Peyer's patch (tissue), 4 donors: ENCODE measurements around the gene BICD1. TPM values are rescaled to one million over a fixed set of nuclear protein-coding genes. Genes with fewer than 3 reads are reported as not detected.
A peak's percentile ranks its signal among the peaks of the same experiment; 100 is the strongest.

Source experiments
- DNase-seq, 3 donors: peaks; one replicate each; pipeline ENCODE4 v3.0.0-alpha.2; 2017 to 2019
- H3K27ac ChIP-seq, 4 donors: fragments of 200-600 bp; sonication (generic); one replicate each; pipeline ENCODE4 v1.5.1; 2016 to 2019
- H3K27me3 ChIP-seq, 2 donors: fragments of 200-600 bp; sonication (generic); one replicate each; pipeline ENCODE4 v1.5.1; 2019
- H3K36me3 ChIP-seq, 3 donors: fragments of 200-600 bp; sonication (generic); one replicate each; pipeline ENCODE4 v1.5.1; 2016 to 2019
- H3K4me1 ChIP-seq, 4 donors: fragments of 200-600 bp; sonication (generic); one replicate each; pipeline ENCODE4 v1.5.1; 2016 to 2019
- H3K4me3 ChIP-seq, 4 donors: fragments of 200-600 bp; sonication (generic); 1 replicate in 3 of 4; 2 replicates in 1 of 4; pipeline ENCODE4 v1.5.1; 2016 to 2019; ENCODE audit warnings: mild to moderate bottlenecking in 1 of 4
- H3K9me3 ChIP-seq, 4 donors: fragments of 200-600 bp; sonication (generic); one replicate each; pipeline ENCODE4 v1.5.1; 2016 to 2019; ENCODE audit warnings: mild to moderate bottlenecking in 1 of 4
- POLR2A ChIP-seq, 2 donors: fragments of 450-650 bp; IDR thresholded peaks; one replicate each; pipeline ENCODE4 v1.5.1; 2017; ENCODE audit warnings: antibody characterized with exemption in 2 of 2, mild to moderate bottlenecking in 2 of 2, moderate library complexity in 2 of 2
- total RNA-seq, 4 donors: library from RNA; depleted of rRNA; stranded (reverse); fragments of >200 nt; gene quantifications; one replicate each; pipeline ENCODE4 v1.1.0, GENCODE V29; 2016
- TF ChIP-seq, protein P1 (sequence below), 6 experiments: fragments of 450-650 bp in 4 of 6; fragments of 200-600 bp in 2 of 6; sonication (generic) in 1 of 6; IDR thresholded peaks; one replicate each; pipeline ENCODE4 v1.5.1; 2017 to 2019; ENCODE audit warnings: antibody characterized with exemption in 6 of 6, mild to moderate bottlenecking in 3 of 6, moderate library complexity in 1 of 6

Gene BICD1
- total RNA-seq, 4 donors from 2014 or later, result 3.5 to 39.6 (median 10.5) TPM

DNA sequence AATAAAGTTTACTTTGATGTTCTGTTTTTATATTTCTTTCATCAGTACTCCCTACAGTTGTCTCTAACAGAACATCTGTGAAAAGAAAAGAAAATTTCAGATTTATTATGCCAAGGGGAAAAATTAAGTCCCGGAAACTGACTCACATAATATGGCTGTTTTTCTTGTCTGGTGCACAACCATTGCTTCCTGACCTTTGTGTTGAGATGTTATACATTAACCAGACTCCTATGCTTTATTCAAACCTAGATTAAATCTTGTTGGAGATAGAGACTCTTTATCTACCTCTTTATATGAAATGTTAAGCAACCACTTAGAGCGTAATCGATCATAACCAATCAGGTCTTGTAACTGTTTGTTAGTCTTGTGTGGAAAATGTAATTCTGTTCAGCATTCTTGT lies 37.6 kb upstream of the BICD1 start:
- Histone ChIP-seq H3K9me3 (no peaks in the 10 kb centered on the region), H3K27me3 (no peaks in the 10 kb centered on the region), H3K36me3 (no peaks in the 10 kb centered on the region), H3K27ac (peak overlapping the region in 1 of 4 donors; percentile 20), H3K4me1 (peaks cover 0 to 3% (median 0%) of the 10 kb centered on the region in 4 donors), H3K4me3 (no peak overlapping the region)
- no peak for DNase-seq
- no peak for TF ChIP-seq POLR2A (IDR thresholded peaks at IDR 0.05)
- TF ChIP-seq, protein P1, sequence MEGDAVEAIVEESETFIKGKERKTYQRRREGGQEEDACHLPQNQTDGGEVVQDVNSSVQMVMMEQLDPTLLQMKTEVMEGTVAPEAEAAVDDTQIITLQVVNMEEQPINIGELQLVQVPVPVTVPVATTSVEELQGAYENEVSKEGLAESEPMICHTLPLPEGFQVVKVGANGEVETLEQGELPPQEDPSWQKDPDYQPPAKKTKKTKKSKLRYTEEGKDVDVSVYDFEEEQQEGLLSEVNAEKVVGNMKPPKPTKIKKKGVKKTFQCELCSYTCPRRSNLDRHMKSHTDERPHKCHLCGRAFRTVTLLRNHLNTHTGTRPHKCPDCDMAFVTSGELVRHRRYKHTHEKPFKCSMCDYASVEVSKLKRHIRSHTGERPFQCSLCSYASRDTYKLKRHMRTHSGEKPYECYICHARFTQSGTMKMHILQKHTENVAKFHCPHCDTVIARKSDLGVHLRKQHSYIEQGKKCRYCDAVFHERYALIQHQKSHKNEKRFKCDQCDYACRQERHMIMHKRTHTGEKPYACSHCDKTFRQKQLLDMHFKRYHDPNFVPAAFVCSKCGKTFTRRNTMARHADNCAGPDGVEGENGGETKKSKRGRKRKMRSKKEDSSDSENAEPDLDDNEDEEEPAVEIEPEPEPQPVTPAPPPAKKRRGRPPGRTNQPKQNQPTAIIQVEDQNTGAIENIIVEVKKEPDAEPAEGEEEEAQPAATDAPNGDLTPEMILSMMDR (IDR thresholded peaks at IDR 0.05), result no peak

DNA sequence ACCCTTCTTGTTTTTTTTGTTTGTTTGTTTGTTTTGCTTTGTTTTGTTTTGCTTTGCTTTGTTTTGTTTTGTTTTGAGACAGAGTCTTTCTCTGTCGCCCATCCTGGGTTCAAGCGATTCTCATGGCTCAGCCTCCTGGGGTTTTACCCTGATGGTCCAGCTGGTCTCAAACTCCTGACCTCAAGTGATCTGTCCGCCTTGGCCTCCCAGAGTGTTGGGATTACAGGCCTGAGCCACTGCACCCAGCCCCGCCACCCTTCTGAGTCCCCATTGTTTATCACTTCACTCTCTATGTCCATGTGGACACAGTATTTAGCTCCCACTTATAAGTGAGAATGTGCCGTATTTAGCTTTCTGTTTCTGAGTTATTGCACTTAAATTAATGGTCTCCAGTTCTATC lies 36.9 kb upstream of the BICD1 start:
- H3K4me1 ChIP-seq, result peaks cover 0 to 3% (median 0%) of the 10 kb centered on the region in 4 donors
- H3K36me3 ChIP-seq, result no peaks in the 10 kb centered on the region
- H3K4me3 ChIP-seq, result no peak overlapping the region
- no peaks in the 10 kb centered on the region for H3K9me3 ChIP-seq
- H3K27ac ChIP-seq, result no peak overlapping the region
- no peaks in the 10 kb centered on the region for H3K27me3 ChIP-seq
- TF ChIP-seq, protein P1 (IDR thresholded peaks at IDR 0.05), result no peak
- no peak for TF ChIP-seq POLR2A (IDR thresholded peaks at IDR 0.05)
- DNase-seq, result no peak

DNA sequence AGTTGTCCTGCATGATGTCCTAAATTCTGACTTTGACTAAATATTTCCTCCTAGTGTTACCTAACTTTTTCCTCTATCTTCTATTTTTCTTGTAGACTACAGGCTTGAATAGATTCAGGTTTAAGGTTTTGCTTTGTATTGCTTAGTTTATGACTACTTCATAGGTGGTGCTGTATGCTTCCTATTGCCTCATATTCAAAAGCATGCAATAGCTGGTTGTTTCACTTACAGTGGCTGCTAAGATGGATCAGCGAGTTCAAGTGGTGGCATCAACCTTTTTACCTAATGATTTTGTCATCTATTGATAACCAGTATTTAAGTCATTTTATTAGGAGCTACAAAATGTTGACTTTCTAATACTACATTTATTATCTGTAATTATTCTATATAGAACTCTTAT lies 36.3 kb upstream of the BICD1 start:
- peaks cover 0 to 3% (median 0%) of the 10 kb centered on the region in 4 donors for H3K4me1 ChIP-seq
- no peak overlapping the region for H3K4me3 ChIP-seq
- H3K27ac ChIP-seq, result no peak overlapping the region
- TF ChIP-seq, protein P1 (IDR thresholded peaks at IDR 0.05), result no peak
- no peak for TF ChIP-seq POLR2A (IDR thresholded peaks at IDR 0.05)
- H3K27me3 ChIP-seq, result no peaks in the 10 kb centered on the region
- no peak for DNase-seq
- H3K36me3 ChIP-seq, result no peaks in the 10 kb centered on the region
- no peaks in the 10 kb centered on the region for H3K9me3 ChIP-seq

DNA sequence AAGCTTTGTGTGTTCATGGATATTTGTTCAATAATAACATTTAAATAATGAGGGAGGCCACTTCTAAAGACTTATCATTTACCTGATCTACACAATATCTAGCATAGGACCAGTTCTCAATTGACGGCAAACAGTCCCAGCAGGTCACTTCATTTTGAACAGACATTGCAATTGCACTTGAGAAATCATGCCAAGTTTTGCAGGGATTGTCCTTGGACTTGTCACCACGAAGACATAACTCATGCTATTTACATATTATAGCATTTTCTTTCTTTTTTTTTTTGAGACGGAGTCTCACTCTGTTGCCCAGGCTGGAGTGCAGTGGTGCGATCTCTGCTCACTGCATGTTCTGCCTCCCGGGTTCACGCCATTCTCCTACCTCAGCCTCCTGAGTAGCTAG lies 34.5 kb upstream of the BICD1 start:
- no peak for DNase-seq
- no peaks in the 10 kb centered on the region for H3K36me3 ChIP-seq

DNA sequence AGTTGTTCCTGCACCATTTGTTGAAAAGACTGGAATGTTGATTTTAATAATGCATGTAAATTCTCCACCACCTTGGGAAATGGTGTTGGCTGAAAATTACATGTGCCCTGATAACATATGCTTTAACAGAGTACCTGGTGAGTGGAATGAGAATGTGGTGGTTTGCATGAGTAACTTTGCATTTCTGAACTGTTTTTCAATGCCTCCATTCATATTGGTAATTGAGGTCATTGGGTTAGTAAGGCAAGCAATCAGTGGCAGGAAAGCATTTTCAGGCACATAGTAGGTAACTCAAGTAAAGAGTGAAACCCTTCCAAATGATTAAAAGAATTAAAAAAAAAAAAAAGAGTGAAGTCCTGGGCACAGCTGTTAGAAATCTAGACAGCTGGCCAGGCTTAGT lies 32.2 kb upstream of the BICD1 start:
- TF ChIP-seq, protein P1 (IDR thresholded peaks at IDR 0.05), result no peak
- no peak for TF ChIP-seq POLR2A (IDR thresholded peaks at IDR 0.05)

More for the DNA sequence above, 34.5 kb upstream of the BICD1 start:
- Histone ChIP-seq H3K27me3 (no peaks in the 10 kb centered on the region), H3K9me3 (no peaks in the 10 kb centered on the region), H3K27ac (no peak overlapping the region), H3K4me1 (peaks cover 0 to 3% (median 0%) of the 10 kb centered on the region in 4 donors), H3K4me3 (no peak overlapping the region)
- TF ChIP-seq POLR2A (IDR thresholded peaks at IDR 0.05), result no peak
- TF ChIP-seq, protein P1 (IDR thresholded peaks at IDR 0.05), result no peak

DNA sequence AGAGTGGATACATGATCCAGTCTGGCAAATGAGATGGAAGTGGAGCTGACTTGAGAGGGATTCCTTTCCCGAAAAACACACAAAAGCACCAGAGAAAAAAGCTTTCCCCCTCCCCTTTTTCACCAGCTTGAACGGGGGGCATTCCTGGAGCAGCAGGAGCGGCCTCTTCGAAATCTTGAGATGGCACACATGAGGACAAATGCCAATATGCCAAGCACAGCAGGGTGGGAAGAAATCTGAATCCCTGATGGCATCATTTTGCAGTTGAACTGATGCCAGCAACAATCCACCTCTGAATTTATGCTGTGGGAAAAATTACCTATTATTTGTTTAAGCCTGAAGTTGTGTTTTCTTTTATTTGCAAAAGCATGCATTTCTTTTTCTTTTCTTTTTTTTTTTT lies 29.7 kb upstream of the BICD1 start:
- Histone ChIP-seq H3K9me3 (no peaks in the 10 kb centered on the region), H3K4me1 (no peaks in the 10 kb centered on the region), H3K27me3 (no peaks in the 10 kb centered on the region), H3K36me3 (no peaks in the 10 kb centered on the region), H3K27ac (no peak overlapping the region), H3K4me3 (no peak overlapping the region)
- no peak for DNase-seq
- no peak for TF ChIP-seq POLR2A (IDR thresholded peaks at IDR 0.05)
- TF ChIP-seq, protein P1 (IDR thresholded peaks at IDR 0.05), result no peak

More for the DNA sequence above, 32.2 kb upstream of the BICD1 start:
- Histone ChIP-seq H3K4me3 (no peak overlapping the region), H3K9me3 (no peaks in the 10 kb centered on the region), H3K27me3 (no peaks in the 10 kb centered on the region), H3K27ac (no peak overlapping the region), H3K36me3 (no peaks in the 10 kb centered on the region), H3K4me1 (peaks cover 0 to 3% (median 0%) of the 10 kb centered on the region in 4 donors)
- DNase-seq, result no peak
